ENCODE data around the gene MRNIP. TPM values are rescaled to one million over a fixed set of nuclear protein-coding genes. Genes with fewer than 3 reads are reported as not detected.
A peak's percentile ranks its signal among the peaks of the same experiment; 100 is the strongest.

The MRNIP gene
- total RNA-seq, 1 experiment from 2014 or later: 31.1 TPM

DNA sequence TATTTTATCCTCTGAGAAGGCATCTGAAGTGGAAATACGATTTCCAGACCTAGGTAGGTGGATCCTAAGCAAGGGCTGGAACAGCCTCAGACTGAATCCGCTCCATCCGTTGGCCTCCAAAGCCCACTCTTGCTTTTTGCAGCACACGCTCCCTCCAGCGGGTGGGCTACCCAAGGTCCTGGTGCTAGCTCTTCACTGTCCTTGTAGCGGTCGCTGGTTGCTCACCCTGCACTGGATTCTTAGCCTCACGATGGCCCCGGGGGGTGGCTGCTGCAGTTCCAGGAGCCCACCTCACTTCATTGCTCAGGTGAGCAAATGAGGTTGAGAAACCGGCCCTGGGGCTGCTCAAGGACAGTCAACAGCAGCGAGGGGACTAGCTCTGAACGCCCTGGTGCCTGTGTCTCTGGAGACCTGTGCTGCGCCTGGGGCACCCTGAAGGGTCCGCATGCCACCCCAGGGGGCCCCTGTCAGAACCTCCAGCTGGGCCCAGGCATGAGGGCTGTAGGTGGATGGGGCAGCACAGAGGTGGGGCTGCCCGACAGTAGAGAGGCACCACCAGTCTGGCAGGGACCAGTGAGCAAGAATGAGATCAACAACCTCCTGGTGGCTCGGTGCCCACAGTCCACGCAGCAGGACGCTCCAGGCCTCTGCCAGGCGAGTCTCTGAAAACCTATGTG, 56.3 kb downstream of the MRNIP start:
- Histone ChIP-seq H3K27me3 (ENCODE audit: insufficient read depth, low read length) (no peaks in the 10 kb centered on the region), H3K9ac (ENCODE audit: extremely low read depth, insufficient read length, low read length) (no peak overlapping the region), H2BK120ac (ENCODE audit: low read depth, low read length, poor library complexity, severe bottlenecking) (no peak overlapping the region), H3K4me1 (ENCODE audit: insufficient read depth, low read length) (no peaks in the 10 kb centered on the region), H3K23me2 (ENCODE audit: insufficient read length, low read depth, low read length, poor library complexity, severe bottlenecking) (peaks cover 5% of the 10 kb centered on the region), H2BK5ac (ENCODE audit: insufficient read length, low read length) (no peak overlapping the region), H3K18ac (ENCODE audit: insufficient read length, low read depth, low read length) (no peak overlapping the region), H4K91ac (ENCODE audit: insufficient read length, low read depth, low read length) (no peak overlapping the region), H3K79me2 (ENCODE audit: insufficient read depth, low read length) (no peaks in the 10 kb centered on the region; the same call in 1 of the 2 replicates), H2BK20ac (ENCODE audit: low read depth, low read length, poor library complexity, severe bottlenecking) (no peak overlapping the region), H4K5ac (ENCODE audit: insufficient read length, low read depth, low read length) (no peak overlapping the region), H2AFZ (ENCODE audit: low read length) (no peak overlapping the region), H3K4me2 (ENCODE audit: insufficient read depth, insufficient read length, low read length) (no peak overlapping the region), H3K27ac (ENCODE audit: insufficient read length, low read depth, low read length) (no peak overlapping the region), H3K9me3 (ENCODE audit: control insufficient read depth, low read depth, low read length) (no peaks in the 10 kb centered on the region), H4K20me1 (ENCODE audit: control insufficient read depth, insufficient read depth, insufficient read length) (no peaks in the 10 kb centered on the region), H3K56ac (ENCODE audit: insufficient read length, low read depth, low read length) (no peak overlapping the region), H2BK15ac (ENCODE audit: low read depth, low read length) (no peak overlapping the region), H3T11ph (ENCODE audit: low read length) (no peak overlapping the region), H4K8ac (replicated peaks; ENCODE audit: insufficient read length, low read depth, low read length) (no peak overlapping the region), H2BK12ac (ENCODE audit: insufficient read length, low read depth, low read length) (no peak overlapping the region), H2AK5ac (ENCODE audit: insufficient read length, low read length) (no peak overlapping the region), H3K23ac (ENCODE audit: insufficient read length, low read depth, low read length) (no peak overlapping the region), H3K79me1 (ENCODE audit: insufficient read depth, low read depth, low read length, poor library complexity, severe bottlenecking) (peaks cover 5% of the 10 kb centered on the region), H3K14ac (ENCODE audit: insufficient read depth, low read length) (no peak overlapping the region), H3K4ac (ENCODE audit: low read depth, low read length) (no peak overlapping the region)
- Mint-ChIP-seq H3K4me3 (peak overlapping the region in 1 of 2 experiments; percentile 6; a peak in 1 of 5 replicates), H3K27me3 (ENCODE audit: low read depth) (no peaks in the 10 kb centered on the region), H3K36me3 (ENCODE audit: insufficient read depth in 1 of 3, low read depth in 3 of 3) (peaks cover 17 to 38% (median 30%) of the 10 kb centered on the region in 3 experiments; a peak in 6 of 7 replicates), H3K27ac (no peak overlapping the region), H3K9me3 (no peaks in the 10 kb centered on the region), H3K4me1 (peaks cover 28 to 39% of the 10 kb centered on the region in 2 experiments)
- TF ChIP-seq, protein P1, sequence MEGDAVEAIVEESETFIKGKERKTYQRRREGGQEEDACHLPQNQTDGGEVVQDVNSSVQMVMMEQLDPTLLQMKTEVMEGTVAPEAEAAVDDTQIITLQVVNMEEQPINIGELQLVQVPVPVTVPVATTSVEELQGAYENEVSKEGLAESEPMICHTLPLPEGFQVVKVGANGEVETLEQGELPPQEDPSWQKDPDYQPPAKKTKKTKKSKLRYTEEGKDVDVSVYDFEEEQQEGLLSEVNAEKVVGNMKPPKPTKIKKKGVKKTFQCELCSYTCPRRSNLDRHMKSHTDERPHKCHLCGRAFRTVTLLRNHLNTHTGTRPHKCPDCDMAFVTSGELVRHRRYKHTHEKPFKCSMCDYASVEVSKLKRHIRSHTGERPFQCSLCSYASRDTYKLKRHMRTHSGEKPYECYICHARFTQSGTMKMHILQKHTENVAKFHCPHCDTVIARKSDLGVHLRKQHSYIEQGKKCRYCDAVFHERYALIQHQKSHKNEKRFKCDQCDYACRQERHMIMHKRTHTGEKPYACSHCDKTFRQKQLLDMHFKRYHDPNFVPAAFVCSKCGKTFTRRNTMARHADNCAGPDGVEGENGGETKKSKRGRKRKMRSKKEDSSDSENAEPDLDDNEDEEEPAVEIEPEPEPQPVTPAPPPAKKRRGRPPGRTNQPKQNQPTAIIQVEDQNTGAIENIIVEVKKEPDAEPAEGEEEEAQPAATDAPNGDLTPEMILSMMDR (conservative IDR thresholded peaks at IDR 0.05): no peak
- WGBS (ENCODE audit: extremely low coverage, insufficient read length, low lambda C conversion rate): no CpG with 5 or more reads among the region's 19 CpGs
- no peak for DNase-seq

Data from H9 (cell line).